ENCODE results near the gene PAXX.

PAXX gene

GRCh38 chr9:136991993-136992818 is at the start of gene PAXX:
TSS of gene PAXX (plus strand) at chr9:136992422. CDS start at chr9:136992444, 22 bp downstream.
- DNase-seq = peak; percentile 33 to 52

- no peak for DNase-seq
These were observed 49.4 kb upstream of the PAXX start for GRCh38 chr9:136942881-136943230.

- DNase-seq = no peak
These were observed 48.7 kb upstream of the PAXX start for GRCh38 chr9:136943291-136944211.

- DNase-seq = no peak
These were observed 48.1 kb upstream of the PAXX start for GRCh38 chr9:136944212-136944518.

GRCh38 chr9:136944519-136945332 is 47.5 kb upstream of the PAXX start, which contains the start of the genes C8G and FBXW5:
TSS of gene C8G (plus strand) at chr9:136945243. CDS start at chr9:136945321, 78 bp downstream.
TSS of gene FBXW5 (minus strand) at chr9:136944738. CDS start at chr9:136944083, 655 bp downstream.
- DNase-seq = peak in 1 of 2 experiments; percentile 76

GRCh38 chr9:136945333-136946227 is 46.6 kb upstream of the PAXX start:
- DNase-seq = no peak

GRCh38 chr9:136946228-136947027 is 45.8 kb upstream of the PAXX start:
- DNase-seq = no peak

GRCh38 chr9:136947028-136947891 is 45.0 kb upstream of the PAXX start:
- DNase-seq = no peak

GRCh38 chr9:136947955-136948510 is 44.2 kb upstream of the PAXX start:
- no peak for DNase-seq

GRCh38 chr9:136949239-136949816 is 42.9 kb upstream of the PAXX start:
- no peak for DNase-seq

- DNase-seq = peak; percentile 73 to 94
These were observed 42.2 kb upstream of the PAXX start for GRCh38 chr9:136949817-136950655.

- DNase-seq = no peak
These were observed 41.5 kb upstream of the PAXX start for GRCh38 chr9:136950656-136951276.

GRCh38 chr9:136951541-136952320 is 40.5 kb upstream of the PAXX start, which contains the start of gene LCN12:
TSS of gene LCN12 (plus strand) at chr9:136952273. CDS start at chr9:136952328, 55 bp downstream.
- no peak for DNase-seq

- DNase-seq = no peak
These were observed 39.8 kb upstream of the PAXX start for GRCh38 chr9:136952321-136952850.

GRCh38 chr9:136952876-136953770 is 39.1 kb upstream of the PAXX start:
- DNase-seq = no peak

All from cerebellar nuclear complex (tissue), 1 donor.